Retina (tissue), 1 donor: ENCODE results near the gene TMEM179.
"Not testable (repeated sequence)": the region's sequence is repeated elsewhere in the genome, so short reads cannot be mapped to it uniquely, and the experiment has no call there.

ENCODE experiments used
- DNase-seq: peaks from one replicate; pipeline ENCODE4 v3.0.0-alpha.2; 2016

Gene TMEM179

DNA sequence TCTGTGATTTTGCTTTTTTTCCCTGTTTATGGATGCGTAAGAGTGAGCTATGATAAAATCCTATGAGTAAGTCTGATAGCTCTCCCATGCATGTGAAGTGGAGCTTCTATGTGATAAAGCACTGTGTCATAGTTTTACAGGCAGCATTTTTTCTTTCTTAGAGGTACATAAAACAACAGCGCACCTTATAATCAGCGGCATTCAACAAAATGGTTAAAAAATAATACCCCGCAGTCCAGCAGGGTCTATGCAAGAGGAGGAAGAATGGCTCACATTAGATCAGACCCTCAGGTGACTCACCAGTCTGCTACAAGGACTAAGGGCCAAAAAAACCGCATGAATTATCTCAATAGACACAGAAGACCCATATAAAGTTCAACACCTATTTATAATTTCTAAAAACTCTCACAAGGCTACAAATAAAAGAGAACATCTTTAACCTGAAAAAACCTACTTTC, 33.0 kb upstream of the TMEM179 start:
- DNase-seq = no peak

DNA sequence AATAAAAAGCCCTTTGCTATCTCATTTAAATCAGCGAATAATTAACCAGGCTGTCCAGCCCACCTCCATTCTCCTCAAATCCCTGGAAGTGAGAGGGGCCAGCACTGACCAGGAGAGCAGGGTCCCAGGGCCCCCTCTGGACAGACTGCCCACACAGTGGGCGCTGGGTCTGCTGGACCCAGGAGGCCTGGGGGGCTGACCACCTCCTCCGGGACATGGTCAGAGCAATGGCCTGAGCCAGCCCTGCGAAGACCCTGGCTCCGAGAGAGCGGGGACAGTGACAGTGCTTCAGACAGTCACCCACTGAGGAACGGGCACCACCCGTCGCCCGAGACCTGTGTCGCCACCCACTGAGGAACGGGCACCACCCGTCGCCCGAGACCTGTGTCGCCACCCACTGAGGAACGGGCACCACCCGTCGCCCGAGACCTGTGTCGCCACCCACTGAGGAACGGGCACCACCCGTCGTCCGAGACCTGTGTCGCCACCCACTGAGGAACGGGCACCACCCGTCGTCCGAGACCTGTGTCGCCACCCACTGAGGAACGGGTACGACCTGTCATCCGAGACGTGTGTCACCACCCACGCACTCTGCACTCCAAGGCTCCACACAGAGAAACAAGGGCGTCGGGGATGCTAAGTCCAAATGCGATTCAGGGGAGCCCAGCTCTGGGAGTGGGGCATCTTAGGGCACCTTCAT, 32.4 kb upstream of the TMEM179 start:
- not testable (repeated sequence) for DNase-seq

DNA sequence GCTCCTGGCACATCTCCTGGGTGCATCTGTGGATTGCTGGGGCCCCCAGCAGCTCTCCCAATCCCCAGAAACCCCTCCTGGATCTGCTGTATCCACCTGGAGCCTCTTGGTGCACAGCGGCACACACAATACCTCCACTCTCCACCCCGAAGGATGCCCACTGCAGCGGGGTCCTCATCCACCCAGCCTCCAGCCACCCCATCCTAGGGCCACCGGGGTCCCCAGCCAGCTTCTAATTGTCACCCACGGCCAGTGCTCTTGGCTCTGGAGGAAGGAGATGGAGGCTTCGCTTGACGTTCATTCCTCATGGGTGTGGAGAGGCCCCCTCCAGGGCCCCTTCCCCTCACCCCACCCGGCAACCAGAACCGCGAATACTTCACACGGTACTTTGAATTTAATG, 31.6 kb upstream of the TMEM179 start:
- DNase-seq = no peak

DNA sequence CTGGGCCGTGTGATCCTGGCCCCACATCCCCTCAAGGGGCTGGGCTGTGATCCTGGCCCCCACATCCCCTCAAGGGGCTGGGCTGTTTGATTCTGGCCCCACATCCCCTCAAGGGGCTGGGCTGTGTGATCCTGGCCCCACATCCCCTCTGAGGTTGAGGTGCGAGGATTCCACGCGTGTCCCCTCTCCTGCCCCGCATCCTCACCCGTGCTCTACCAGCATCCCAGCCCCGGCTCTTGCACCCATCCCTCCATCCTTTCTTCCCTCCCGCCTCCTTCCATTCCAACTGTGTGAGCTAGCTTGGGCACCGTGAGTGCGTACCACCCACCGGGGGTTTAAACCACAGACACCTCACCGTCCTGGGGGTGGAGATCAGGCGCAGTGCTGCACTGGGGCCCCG, 31.1 kb upstream of the TMEM179 start:
- no peak for DNase-seq

DNA sequence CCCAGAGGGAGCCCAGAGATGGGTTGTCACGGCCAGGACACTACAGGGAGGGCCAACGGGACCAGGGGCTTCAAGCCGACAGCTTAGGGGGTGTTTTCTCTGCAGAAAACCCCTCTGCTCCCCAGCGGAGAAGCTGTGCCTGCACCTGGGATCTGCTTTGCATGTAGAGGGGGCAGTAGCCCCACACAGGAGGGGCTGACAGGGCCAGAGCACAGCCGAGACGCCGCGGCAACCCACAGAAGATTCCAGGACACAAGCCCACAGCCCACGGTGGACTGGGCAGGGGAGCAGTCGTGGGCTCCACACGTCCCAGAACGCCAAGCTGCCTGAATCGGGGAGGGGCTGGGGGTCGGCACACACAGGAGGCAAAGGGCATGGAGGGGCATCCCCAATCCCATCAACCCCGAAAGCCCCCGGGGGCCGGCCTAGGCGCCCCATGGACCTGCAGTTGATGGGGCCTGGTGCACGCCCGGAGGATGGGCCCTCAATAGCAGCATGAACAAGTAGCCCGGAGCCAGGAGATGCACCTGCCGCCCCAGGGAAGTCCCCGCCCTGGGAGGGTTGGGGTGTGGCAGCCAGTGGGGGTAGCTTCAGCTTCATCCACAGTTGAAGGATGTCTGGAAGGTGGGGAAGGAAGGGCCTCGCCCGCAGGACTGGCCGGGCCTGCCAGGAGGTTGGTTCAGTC, 30.5 kb upstream of the TMEM179 start:
- no peak for DNase-seq

DNA sequence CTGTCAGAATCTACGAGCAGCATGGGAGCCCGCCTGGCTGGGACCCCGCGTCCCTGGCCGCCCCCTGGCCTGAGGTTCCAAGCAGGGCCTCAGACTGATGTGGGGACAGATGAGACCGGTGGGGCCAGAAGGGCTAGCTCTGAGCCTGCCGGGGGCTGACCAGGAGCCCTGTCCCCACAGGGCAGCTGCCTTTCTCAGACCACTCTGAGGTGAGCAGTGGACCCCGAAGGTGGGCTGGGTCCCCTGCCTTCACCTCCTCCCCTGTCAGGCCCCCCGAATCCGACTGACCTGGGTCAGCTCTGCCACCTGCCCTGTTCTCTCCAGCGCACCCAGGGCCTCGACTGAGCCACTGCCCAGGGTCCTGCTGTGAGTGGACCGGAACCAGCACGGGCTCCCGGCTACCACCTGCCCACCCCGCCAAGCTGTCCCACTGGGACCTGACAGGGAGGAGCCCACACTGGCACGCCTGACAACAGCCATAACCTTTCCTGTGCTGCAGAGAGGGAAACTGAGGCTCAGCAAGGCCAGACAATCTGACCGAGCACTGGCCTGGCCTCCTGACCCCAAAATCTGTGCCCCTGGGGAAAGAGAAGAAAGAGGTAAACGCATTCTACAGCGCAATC, 29.7 kb upstream of the TMEM179 start:
- no peak for DNase-seq

DNA sequence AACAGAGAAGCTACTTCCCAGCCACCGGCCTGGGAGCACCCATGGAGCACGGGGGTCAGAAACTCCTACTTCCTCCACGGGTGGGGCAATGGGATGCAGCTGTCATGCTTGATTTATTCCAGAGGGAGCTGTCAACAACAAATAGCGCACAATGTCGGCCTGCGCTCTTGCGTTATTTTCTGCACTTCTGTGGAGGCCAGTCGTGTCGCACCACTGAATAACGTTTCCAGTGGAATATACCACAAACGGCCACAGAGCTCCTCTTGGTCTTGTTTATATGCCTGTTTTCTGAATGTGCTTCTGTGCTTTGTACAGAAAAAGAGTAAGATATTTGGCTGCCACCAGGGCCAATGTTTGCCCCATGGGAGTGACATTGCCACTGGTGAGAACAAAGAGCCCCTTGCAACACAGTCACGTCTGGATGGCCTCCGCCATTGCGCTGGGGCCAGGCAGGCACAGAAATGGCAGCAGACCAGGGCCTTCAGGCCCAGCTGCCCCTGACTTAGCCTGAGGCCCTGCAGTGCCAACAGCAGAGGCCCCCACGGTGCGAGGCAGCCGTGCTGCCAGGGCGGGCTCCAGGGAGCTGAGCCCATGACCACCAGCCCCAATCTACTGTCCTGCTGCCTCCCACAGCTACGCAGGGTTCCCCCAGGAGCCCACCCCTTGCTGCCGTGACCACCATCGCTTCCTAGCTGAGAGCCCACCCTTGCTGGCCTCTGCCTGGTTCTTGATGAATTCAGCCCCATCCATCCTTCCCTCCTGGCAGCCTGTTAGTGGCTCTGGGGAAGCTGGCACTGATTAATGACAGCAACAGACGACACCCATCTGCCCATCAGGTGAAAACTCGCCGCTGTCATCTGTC, 28.9 kb upstream of the TMEM179 start:
- DNase-seq = no peak

DNA sequence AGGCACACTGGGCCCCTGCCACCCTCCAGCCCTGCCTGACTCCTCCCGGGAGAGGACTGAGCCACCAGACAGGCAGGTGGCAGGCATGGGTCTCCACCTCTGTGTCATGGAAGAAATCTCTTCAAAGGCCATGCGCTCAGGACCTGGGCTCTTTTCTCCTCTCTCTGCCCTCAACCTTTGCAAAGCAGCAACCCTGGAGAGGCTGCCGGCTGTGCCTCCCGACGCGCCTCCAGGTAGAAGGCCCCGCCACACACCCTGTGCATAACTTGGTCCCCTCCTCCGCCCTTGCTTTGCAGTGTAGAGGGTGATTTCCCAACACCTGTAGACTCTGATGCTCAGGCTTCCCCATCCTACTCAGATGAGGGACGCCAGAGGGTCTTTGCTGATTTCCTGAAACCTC, 28.2 kb upstream of the TMEM179 start:
- no peak for DNase-seq

DNA sequence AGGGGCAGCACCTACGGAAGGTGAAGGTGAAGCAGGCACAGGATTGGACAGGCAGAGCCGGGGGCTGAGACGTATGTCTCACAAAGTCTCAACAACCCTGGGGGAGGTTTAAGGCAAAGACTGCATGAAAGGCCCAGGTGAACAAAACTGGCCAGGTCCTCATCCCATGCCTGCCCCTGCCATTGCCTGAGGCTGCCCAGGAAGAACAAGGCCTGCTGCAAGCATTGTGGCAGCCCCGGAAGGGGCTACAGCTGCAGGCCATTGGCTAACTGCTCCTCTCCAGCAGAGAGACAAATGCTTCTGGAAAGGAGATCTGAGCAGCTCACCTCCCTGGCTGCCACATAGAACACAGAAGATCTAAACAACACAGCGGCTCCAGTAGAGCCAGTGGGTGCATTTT, 20.4 kb upstream of the TMEM179 start:
- DNase-seq = no peak

DNA sequence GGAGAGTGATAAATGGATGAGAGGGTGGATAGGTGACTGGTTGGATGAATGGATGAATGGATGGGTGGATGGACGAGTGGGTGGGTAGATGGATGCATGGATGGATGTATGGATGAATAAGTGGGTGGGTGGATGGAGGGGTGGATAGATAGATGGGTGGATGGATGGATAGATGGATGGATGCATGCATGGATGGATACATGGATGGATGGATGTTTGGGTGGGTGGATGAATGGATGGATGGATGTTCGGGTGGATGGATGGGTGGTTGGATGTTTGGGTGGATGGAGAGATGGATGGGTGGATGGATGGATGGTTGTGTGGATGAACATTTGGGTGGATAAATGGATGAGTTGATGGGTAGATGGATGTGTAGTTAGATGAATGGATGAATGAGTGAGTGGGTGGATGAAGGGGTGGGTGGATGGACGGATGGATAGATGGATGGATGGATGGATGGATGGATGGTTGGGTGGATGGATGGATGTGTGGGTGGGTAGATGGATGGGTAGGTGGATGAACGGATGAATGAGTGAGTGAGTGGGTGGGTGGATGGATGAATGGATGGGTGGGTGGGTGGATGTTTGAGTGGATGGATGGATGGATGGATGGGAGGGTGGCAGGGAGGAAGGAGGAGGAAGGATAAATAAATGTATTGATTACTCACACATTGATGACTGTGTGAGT, 9.7 kb upstream of the TMEM179 start:
- no peak for DNase-seq

DNA sequence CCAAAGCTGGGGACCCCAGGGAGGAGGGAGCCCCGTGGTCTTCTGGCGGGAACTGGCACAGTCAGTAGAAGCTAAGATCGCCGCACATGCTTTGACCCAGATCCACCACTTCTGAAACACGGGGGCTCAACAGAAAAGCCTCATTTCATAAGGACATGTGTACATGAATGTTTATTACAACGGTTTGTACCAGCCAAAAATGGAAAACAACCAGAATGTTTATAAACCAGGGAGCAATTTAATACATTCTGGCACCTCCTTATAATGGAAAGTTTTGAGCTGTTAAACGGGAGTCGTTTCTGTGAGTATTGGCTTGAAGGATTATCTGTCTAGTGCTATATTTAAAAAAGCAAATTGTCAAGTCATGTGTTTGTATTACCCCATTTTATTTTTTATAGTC, 7.3 kb upstream of the TMEM179 start:
- DNase-seq = no peak

DNA sequence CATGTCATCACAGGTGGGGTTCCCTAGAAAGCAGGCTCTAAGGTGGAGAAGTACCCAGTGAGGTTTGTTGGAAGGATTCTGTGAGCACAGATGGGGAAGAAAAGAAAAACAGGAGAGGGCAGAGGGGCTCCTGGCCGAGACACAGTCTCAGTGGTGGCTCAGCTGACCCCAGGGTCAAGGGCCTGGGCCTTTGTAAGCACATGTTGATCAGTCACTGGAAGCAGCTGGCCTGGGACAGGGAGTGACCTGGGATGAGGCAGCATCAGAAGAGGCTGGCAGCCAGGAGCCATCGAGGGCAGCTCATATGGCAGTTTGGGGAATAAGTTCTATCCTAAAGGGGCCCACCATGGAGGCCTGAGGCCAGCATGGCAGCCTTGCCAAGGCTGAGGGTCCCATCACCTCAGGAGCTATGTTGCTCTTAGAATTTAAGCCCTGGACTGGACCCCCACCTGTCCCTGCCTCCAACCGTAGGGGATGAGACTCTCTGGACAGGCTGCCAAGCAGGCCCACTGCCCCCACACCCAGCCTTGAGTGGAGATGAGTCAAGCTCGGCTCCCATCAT, 6.3 kb upstream of the TMEM179 start:
- no peak for DNase-seq

DNA sequence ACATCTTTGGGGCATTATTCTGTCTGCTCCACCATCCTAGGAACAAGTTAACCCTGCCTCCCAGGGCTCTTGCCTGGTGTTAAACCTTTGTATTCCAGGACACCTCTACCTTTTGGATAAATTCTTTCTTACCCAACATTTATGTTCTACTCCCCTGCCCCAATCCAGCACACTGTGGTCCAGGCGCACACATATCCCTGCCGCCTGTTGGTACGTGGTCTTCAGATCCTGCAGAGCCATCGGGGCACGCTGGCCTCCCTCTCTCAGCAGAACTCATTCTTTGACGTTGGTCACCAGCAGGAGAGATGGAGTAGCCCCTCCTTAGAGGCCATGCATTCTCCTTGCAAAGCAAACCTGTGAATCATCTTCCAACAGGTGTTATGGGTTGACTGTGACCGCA, 5.1 kb upstream of the TMEM179 start:
- DNase-seq = no peak

DNA sequence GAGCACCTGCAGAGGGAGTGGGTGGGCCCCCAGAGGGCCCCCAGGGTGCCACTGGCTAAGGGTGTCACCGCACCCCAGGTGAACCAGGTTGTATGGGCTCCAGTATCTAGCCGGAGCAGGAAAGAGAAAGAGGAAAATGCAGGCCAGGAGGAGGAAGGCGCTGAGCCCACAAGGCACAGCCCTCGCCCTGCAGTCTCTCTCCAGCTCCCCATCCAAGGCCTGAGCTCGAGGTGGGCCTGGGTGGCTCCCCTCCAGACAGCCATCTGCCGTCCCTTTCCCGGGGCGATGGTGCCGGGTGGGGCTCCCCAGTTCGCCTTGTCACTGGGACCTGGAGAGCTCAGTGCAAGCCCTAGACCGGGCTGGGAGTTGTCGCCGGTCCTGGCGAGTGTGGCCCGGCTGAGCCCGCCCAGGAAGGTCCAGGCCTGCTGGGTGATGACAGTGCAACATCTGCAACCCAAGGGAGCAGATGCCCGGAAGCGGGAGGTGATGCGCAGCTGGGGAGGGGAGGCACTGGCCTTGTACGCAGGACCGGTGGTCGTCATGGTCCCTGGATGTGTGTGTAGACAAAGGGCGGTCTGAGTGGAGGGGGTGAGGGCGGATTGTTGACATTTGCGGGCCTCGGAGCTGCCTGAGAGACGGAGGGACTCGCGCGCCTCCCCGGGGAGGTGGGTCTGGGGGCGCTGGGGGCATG, 716 bp downstream of the TMEM179 start:
- DNase-seq = peak; percentile 75

DNA sequence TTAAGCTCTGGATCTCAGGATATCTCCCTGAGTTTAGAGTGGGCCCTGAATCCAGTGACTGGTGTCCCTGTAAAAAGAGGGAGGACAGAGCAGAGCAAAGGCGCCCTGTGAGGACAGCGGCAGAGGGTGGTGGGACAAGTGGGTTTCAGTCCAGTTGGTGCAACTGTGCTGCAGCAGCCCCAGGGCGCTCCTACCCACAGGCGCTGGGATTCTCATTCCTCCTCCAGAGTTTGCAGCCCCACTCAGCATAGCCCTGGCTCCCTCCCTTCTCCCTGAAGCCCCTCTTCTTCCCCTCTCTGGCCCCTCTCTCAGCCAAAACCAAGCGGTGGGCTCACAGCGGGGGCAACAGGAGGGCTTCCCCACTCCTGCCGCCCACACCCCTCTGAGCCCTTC, 1.6 kb downstream of the TMEM179 start:
- no peak for DNase-seq

DNA sequence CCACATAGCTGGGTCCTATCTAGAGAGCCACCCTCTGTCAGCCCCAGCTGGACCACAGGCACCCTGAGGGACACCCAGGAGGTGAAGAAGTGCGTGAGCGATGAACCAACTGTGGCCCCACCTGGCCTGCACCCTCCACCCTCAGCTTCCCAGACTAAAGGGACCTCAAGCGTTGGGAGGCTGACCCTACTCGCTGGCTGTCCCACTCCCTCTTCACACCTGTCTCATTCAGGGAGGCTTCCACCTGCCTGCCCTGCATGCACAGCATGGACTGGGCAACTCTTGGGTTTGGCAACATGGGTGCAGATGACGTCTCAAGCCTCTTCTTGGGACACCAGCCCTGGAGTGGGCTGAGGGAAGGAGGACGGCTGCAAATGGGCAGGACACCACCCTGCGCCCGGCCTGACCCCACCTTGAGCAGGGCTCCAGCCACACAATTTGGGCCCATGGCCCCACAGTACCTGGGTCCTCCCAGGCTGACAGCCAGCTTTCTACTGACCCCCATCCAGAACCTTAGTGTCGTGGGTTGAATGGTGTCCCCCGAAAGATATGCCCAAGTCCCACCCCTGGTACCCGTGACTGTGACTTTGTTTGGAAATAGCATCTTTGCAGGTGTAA, 2.1 kb downstream of the TMEM179 start:
- DNase-seq = no peak

DNA sequence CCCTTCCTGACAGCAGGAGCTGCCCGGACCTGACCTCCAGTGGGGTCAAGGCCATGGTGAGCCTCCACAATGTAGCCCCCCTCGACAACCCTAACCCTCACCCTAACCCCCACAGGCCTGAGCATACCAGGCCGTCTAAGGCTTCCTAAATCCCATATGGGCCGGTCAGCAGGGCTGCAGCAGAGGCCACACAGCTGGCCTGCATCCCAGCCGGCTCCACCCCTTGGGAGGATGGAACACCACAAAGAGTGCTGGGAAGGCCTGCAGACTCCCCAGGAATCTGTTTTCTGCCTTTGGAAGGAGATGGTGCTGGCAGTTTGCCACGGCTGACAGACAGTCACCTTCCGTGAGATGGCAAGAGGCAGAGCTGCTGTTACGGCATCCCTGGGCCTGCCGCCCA, 2.8 kb downstream of the TMEM179 start:
- no peak for DNase-seq

DNA sequence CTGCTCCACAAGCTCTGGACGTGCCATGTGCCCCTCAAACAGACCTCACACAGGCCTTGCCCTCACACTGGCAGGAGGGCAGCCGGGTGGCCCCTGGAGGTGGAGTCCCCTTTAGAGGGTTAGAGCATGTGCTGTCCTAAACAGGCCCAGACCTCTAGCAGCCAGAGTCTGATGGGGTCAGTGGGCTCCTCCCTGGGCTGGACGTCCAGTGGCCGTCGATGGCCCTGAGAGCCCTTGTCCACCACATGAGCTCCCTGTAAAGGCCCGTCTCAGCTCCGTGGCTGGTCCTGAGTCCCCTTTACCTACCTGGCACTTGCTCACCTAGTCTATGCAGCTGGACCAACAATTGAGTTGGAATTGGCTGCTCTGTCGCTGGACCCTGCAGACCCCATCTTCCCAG, 3.8 kb downstream of the TMEM179 start:
- DNase-seq = no peak

DNA sequence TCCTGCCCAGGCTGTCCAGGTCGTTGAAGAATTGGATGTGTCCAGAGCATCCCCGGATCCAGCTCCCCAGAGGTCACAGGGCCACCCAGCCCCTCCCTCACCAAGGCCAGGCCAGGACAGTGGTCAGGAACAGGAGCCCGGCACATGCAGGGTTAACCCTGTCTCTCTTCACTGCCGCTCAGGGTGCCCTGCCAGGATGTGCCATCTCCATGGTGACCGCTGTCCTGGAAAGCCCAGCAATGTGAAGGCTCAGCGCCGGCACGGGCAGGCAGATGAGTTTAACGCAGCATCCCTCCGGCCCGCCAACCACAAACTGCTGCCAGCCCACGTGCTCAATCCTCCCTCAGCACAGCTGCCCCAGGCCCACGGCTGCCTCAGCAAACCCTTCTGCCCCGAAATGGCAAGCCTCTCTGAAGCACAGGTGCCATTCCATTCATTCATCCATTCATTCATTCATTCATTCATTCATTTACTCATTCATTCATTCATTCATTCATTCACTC, 4.4 kb downstream of the TMEM179 start:
- peak; percentile 87 for DNase-seq

DNA sequence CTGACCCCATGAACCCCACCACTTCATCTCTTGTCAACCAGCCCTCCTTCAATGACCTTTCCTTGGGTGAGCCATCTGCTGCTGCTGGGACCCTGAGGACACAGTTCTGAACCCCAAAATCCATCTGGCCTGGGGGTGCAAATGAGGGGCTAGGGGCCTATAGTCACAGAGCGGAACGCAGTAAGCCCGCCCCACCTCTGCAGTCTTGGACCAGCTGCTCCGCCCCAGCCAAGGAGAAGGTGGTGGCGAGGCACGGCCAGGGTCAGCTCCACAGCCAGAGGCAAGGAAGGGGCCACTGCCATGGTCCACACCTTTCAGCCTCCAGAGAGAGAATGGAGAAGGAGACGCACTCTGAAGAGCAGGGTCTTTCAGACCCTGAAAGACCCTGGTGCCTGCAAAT, 5.1 kb downstream of the TMEM179 start:
- DNase-seq = no peak

DNA sequence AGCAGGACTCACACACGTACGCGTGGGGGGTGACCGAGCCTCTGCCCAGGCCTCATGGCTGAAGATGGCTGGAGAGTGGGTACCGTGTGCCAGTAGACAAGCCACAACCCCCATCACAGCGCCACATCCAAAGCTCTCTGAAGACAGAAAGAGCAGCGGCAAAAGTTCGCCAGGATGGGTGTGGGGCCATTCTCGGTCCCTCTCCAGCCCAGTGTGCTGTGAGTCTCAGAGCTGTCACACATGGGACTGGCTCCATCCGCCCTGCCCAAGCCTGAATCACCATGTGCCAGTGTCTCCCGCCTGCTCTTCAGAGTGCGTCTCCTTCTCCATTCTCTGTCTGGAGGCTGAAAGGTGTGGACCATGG, 5.7 kb downstream of the TMEM179 start:
- no peak for DNase-seq
